ENCODE data around the gene SNU13. TPM values are rescaled to one million over a fixed set of nuclear protein-coding genes. Genes with fewer than 3 reads are reported as not detected.
"Not testable (repeated sequence)": the region's sequence is repeated elsewhere in the genome, so short reads cannot be mapped to it uniquely, and the experiment has no call there.

SNU13 gene
- 151 and 165 TPM in 2 replicates for polyA plus RNA-seq (2011; rRNA removed)
- polyA minus RNA-seq (2011; rRNA and poly(A)+ RNA removed): 85.9 and 130 TPM in 2 replicates

DNA sequence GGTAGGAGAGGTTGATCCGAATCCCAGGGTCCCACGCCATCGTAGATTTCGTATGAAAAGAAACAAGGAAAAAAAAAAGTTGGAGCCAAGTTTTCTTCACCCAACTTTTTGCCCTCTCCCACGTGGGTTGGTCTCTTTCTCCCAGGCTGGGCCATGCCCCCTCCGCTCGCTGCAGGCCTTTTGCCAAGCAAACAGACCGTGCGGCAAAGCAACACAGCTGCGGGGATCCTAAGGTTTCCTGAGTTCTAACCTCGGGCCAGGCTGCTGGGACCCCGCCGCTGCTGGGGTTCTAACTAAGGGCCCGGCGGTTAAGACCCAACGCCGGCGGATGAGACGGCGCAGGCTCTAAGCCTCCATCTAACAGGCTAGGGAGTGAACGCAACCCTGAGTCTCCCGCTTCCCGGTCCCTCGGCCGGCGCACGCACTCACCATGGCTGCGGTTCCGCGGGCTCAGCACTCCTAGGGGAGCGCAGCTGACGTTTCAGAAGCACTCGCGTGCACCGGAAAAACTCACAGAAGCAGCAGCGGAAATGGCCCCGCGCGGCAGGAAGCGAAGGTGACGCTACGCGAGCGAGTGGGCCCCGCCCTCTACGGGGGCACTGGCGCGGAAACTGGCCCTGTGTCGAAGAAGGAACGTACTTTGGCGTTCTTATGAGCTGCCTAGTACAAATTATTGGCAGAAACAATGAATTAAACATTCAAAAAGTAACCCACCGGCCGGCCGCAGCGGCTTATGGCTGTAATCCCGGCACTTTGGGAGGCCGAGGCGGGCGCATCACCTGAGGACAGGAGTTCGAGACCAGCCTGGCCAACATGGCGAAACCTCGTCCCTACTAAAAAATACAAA lies at the start of gene SNU13:
Gene SNU13, minus strand, starts transcription at position 503 of the 847 bp plus-strand sequence. Its CDS starts 71 bp downstream, at position 432.
- ChIA-PET POLR2A (interaction anchor here (1.2 to 2.1 kb wide), 3 partner anchors 9 to 252 kb away, joined by 3 to 7 read pairs (median 5); no protein-coding TSS in a partner anchor), CTCF (interaction anchor here (0.9 to 4.8 kb wide), 4 partner anchors 8 to 252 kb away, joined by 4 to 43 read pairs (median 6); partner anchors contain the start of gene MEI1)
- DNase-seq (ENCODE audit: low read depth, low spot score): peak; percentile 73
- Histone ChIP-seq H3K27me3 (ENCODE audit: control insufficient read depth, insufficient read depth, low read length) (no peaks in the 10 kb centered on the region), H3K27ac (ENCODE audit: low read depth, low read length) (peak within 1 kb of the TSS; percentile 93), H3K4me3 (ENCODE audit: low read depth, low read length) (peak within 1 kb of the TSS; percentile 94), H3K9me3 (ENCODE audit: control insufficient read depth, insufficient read depth, low read length) (no peaks in the 10 kb centered on the region)
- TF ChIP-seq, protein P1, sequence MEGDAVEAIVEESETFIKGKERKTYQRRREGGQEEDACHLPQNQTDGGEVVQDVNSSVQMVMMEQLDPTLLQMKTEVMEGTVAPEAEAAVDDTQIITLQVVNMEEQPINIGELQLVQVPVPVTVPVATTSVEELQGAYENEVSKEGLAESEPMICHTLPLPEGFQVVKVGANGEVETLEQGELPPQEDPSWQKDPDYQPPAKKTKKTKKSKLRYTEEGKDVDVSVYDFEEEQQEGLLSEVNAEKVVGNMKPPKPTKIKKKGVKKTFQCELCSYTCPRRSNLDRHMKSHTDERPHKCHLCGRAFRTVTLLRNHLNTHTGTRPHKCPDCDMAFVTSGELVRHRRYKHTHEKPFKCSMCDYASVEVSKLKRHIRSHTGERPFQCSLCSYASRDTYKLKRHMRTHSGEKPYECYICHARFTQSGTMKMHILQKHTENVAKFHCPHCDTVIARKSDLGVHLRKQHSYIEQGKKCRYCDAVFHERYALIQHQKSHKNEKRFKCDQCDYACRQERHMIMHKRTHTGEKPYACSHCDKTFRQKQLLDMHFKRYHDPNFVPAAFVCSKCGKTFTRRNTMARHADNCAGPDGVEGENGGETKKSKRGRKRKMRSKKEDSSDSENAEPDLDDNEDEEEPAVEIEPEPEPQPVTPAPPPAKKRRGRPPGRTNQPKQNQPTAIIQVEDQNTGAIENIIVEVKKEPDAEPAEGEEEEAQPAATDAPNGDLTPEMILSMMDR (IDR thresholded peaks at IDR 0.05; ENCODE audit: low read depth, low read length): no peak

GRCh38 chr22:41733241-41733640 lies 44.6 kb upstream of the SNU13 start:
- H3K9me3 ChIP-seq (ENCODE audit: control insufficient read depth, insufficient read depth, low read length); DNase-seq (ENCODE audit: low read depth, low spot score); H3K4me3 ChIP-seq (ENCODE audit: low read depth, low read length); H3K27me3 ChIP-seq (ENCODE audit: control insufficient read depth, insufficient read depth, low read length); H3K27ac ChIP-seq (ENCODE audit: low read depth, low read length); POLR2A ChIA-PET: not testable (repeated sequence)
- CTCF ChIA-PET: interaction anchor here (2.7 kb wide), 1 partner anchor 13 kb away, joined by 13 read pairs; no protein-coding TSS in a partner anchor

GRCh38 chr22:41732096-41732772 lies 43.6 kb upstream of the SNU13 start:
- Histone ChIP-seq H3K9me3 (ENCODE audit: control insufficient read depth, insufficient read depth, low read length) (no peaks in the 10 kb centered on the region), H3K27ac (ENCODE audit: low read depth, low read length) (no peak overlapping the region), H3K27me3 (ENCODE audit: control insufficient read depth, insufficient read depth, low read length) (no peaks in the 10 kb centered on the region), H3K4me3 (ENCODE audit: low read depth, low read length) (no peak overlapping the region)
- POLR2A ChIA-PET: no interaction called here
- TF ChIP-seq, protein P1 (IDR thresholded peaks at IDR 0.05; ENCODE audit: low read depth, low read length): no peak
- no peak for DNase-seq (ENCODE audit: low read depth, low spot score)
- CTCF ChIA-PET: interaction anchor here (2.7 kb wide), 1 partner anchor 14 kb away, joined by 13 read pairs; no protein-coding TSS in a partner anchor

- no peak overlapping the region for H3K4me3 ChIP-seq (ENCODE audit: low read depth, low read length)
- CTCF ChIA-PET: interaction anchor here (2.7 kb wide), 1 partner anchor 15 kb away, joined by 13 read pairs; no protein-coding TSS in a partner anchor
These were observed 42.9 kb upstream of the SNU13 start for GRCh38 chr22:41731609-41732008.

More at GRCh38 chr22:41731609-41732008, 42.9 kb upstream of the SNU13 start:
- Histone ChIP-seq H3K9me3 (ENCODE audit: control insufficient read depth, insufficient read depth, low read length) (no peaks in the 10 kb centered on the region), H3K27me3 (ENCODE audit: control insufficient read depth, insufficient read depth, low read length) (no peaks in the 10 kb centered on the region), H3K27ac (ENCODE audit: low read depth, low read length) (no peak overlapping the region)
- no peak for DNase-seq (ENCODE audit: low read depth, low spot score)
- TF ChIP-seq, protein P1 (IDR thresholded peaks at IDR 0.05; ENCODE audit: low read depth, low read length): no peak
- POLR2A ChIA-PET: no interaction called here
